Transverse colon (tissue), 4 donors: Measurements from ENCODE around the gene FUZ.

Source experiments
- EP300 ChIP-seq: sonication (generic); formaldehyde crosslinking; IDR thresholded peaks from one replicate; pipeline ENCODE4 v1.6.1; 2017; ENCODE audit warnings: antibody characterized with exemption, low read depth
- POLR2A ChIP-seq: fragments of 450-650 bp; IDR thresholded peaks from one replicate; pipeline ENCODE4 v1.6.1; 2016; ENCODE audit warnings: antibody characterized with exemption, mild to moderate bottlenecking, moderate library complexity
- POLR2AphosphoS5 ChIP-seq, 3 donors: sonication (generic); formaldehyde crosslinking; IDR thresholded peaks; one replicate each; pipeline ENCODE4 v1.6.1; 2016; ENCODE audit warnings: antibody characterized with exemption in 3 of 3
- TF ChIP-seq, protein P1 (sequence below), 5 experiments: fragments of 200-600 bp in 3 of 5; fragments of 450-650 bp in 2 of 5; sonication (generic) in 3 of 5; IDR thresholded peaks; 1 replicate in 2 of 5; 2 replicates in 3 of 5; pipeline ENCODE4 v1.5.1; 2016 to 2017; ENCODE audit warnings: antibody characterized with exemption in 5 of 5, inconsistent platforms in 3 of 5, mild to moderate bottlenecking in 2 of 5, moderate library complexity in 1 of 5

- TF ChIP-seq, protein P1, sequence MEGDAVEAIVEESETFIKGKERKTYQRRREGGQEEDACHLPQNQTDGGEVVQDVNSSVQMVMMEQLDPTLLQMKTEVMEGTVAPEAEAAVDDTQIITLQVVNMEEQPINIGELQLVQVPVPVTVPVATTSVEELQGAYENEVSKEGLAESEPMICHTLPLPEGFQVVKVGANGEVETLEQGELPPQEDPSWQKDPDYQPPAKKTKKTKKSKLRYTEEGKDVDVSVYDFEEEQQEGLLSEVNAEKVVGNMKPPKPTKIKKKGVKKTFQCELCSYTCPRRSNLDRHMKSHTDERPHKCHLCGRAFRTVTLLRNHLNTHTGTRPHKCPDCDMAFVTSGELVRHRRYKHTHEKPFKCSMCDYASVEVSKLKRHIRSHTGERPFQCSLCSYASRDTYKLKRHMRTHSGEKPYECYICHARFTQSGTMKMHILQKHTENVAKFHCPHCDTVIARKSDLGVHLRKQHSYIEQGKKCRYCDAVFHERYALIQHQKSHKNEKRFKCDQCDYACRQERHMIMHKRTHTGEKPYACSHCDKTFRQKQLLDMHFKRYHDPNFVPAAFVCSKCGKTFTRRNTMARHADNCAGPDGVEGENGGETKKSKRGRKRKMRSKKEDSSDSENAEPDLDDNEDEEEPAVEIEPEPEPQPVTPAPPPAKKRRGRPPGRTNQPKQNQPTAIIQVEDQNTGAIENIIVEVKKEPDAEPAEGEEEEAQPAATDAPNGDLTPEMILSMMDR (IDR thresholded peaks at IDR 0.05): no peak
- no peak for TF ChIP-seq POLR2A
- TF ChIP-seq EP300: no peak
- no peak for TF ChIP-seq POLR2AphosphoS5 (IDR thresholded peaks at IDR 0.05)
Observed at GRCh38 chr19:49837009-49837310, 23.9 kb upstream of the FUZ start.
